OCI-LY1 (cell line): ENCODE data around the gene TMEM18.

ENCODE experiments used
- EZH2 ChIP-seq: fragments of 200-600 bp; sonication (generic), shearing (Covaris generic); IDR thresholded peaks from 2 replicates; pipeline ENCODE4 v1.8.0; 2017; ENCODE audit warnings: borderline replicate concordance, mixed run types, mild to moderate bottlenecking, antibody characterized with exemption, low read length, moderate library complexity, mixed read lengths
- TF ChIP-seq, protein P1 (sequence below): fragments of 200-600 bp; sonication (generic), shearing (Covaris generic); IDR thresholded peaks from 2 replicates; pipeline ENCODE4 v1.5.1; 2017; ENCODE audit warnings: mild to moderate bottlenecking, antibody characterized with exemption, low read length, moderate library complexity, mixed read lengths

- TF ChIP-seq, protein P1, sequence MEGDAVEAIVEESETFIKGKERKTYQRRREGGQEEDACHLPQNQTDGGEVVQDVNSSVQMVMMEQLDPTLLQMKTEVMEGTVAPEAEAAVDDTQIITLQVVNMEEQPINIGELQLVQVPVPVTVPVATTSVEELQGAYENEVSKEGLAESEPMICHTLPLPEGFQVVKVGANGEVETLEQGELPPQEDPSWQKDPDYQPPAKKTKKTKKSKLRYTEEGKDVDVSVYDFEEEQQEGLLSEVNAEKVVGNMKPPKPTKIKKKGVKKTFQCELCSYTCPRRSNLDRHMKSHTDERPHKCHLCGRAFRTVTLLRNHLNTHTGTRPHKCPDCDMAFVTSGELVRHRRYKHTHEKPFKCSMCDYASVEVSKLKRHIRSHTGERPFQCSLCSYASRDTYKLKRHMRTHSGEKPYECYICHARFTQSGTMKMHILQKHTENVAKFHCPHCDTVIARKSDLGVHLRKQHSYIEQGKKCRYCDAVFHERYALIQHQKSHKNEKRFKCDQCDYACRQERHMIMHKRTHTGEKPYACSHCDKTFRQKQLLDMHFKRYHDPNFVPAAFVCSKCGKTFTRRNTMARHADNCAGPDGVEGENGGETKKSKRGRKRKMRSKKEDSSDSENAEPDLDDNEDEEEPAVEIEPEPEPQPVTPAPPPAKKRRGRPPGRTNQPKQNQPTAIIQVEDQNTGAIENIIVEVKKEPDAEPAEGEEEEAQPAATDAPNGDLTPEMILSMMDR: peak; percentile 9; the same call in 1 of the 2 replicates
- no peak for TF ChIP-seq EZH2
Observed at GRCh38 chr2:677056-677958, at the start of gene TMEM18.
